Measurements from ENCODE around the gene ZDHHC1.
"Not testable (repeated sequence)": the region's sequence is repeated elsewhere in the genome, so short reads cannot be mapped to it uniquely, and the experiment has no call there.

GRCh38 chr16:67415421-67415820 lies 856 bp downstream of the ZDHHC1 start:
- TF ChIP-seq CTCF, POLR2A, POLR2AphosphoS5 (IDR thresholded peaks at IDR 0.05): not testable (repeated sequence)

Measured in gastroesophageal sphincter (tissue), 3 donors.